HG03558 (cell line): ENCODE measurements around the gene EFCAB9.

Source experiments
- ATAC-seq: cut with Tn5 transposase; IDR thresholded peaks from one replicate; pipeline ENCODE4 v1.9.1; 2021; ENCODE audit warnings: moderate number of reproducible peaks; ENCODE audit not compliant: unreplicated experiment; ENCODE audit errors: extremely low read depth

EFCAB9 gene

GRCh38 chr5:172234031-172234430, 40.1 kb downstream of the EFCAB9 start:
- ATAC-seq, result no peak

DNA sequence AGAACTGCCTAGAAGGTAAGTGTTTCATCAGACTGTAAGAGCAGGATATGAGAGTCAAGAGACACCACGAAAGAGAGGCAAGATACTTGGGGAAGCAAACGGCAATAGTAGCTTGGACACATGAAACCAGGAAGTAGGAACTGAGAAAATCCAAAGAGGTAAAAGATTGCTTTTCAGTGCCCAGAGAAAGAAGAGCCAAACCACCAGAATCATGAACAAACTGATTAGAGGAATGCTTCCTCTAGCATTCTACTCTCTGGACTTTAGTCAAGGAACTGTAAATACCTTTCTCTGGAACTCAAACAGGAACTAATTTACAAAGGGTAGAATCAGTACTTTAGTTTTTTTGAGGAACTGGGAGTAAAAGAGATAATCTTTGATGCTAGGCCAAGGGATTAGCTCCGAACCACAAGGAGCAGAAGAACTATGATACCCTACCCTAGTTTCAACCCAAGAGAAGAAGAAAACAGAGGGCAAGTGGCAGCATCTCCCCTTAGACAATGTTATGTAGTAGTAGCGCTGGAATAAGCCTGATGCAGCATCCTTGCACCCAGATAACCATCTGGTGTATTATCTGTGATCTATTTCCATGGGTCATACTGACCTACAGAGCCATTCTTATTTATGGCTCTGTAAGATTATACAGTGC, 41.3 kb downstream of the EFCAB9 start:
- ATAC-seq, result no peak

- no peak for ATAC-seq
Observed at GRCh38 chr5:172235827-172236736, 42.1 kb downstream of the EFCAB9 start.

- no peak for ATAC-seq
Observed at GRCh38 chr5:172238334-172238733, 44.4 kb downstream of the EFCAB9 start.

DNA sequence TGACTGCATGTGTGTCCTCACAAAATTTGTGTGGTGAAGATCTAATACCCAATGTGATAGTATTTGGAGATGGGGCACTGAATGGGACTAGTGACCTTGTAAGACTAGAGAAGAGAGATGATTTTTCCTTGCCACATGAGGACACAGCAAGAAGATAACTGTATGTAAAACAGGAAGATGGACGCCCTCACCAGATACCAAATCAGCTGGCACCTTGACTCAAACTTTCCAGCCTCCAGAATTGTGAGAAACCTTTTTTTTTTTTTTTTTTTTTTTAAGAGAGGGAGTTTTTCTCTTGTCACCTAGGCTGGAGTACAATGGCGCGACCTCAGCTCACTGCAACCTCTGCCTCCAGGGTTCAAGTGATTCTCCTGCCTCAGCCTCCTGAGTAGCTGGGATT, 49.3 kb downstream of the EFCAB9 start:
- ATAC-seq, result no peak

DNA sequence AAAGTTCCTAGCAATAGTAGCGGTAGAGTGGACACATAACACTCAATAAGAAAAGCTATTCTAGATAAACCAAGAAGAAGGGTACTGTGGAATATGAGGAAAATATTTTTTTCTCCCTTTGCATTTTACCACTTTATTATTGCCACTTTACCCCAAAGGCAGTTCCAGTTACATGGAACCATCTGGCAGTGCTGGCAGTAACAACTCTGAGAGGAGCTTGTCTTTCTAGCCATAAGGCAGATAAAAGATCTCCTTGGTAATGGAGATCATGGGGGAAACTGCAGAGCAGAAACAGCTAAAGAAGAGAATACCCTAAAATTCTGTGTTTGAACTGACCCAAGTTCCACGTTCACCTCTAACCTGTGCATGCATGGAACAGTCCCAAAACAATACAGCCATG, 51.1 kb downstream of the EFCAB9 start:
- no peak for ATAC-seq

DNA sequence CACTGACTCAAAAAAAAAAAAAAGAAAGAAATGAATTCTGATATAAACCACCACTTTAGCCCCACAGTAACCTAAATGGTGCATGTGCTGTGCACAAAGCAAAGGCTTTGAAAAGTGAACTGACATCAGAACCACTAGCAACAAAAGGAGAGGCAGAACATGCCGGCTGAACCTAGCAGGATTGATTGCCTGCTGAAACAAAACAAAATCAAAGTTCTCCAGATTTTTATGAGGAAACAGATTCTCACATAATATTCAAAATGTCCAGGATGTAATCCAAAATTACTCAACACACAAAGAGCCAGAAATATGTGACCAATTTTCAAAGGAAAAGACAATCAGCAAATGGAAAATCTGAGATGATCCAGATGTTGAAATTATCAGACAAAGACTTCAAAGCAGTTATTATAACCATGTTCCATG, 51.7 kb downstream of the EFCAB9 start:
- no peak for ATAC-seq

DNA sequence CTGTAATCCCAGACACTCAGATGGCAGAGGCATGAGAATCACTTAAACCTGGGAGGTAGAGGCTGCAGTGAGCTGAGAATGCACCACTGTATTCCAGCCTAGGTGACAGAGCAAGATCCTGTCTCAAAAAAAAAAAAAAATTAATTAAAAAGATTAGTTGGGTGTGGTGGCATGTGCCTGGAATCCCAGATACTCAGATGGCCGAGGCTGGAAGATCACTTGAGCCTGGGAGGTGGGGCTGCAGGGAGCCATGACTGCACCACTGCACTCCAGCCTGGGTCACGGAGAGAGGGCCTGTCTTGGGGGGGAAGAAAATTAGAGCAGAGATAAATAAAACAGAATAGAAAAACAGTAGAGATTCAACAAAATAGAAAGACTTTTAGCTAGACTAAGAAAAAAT, 54.7 kb downstream of the EFCAB9 start:
- no peak for ATAC-seq

GRCh38 chr5:172251419-172251818, 57.4 kb downstream of the EFCAB9 start:
- ATAC-seq, result no peak

- ATAC-seq, result no peak
Observed at GRCh38 chr5:172252501-172252900, 58.5 kb downstream of the EFCAB9 start.
